Suprapubic skin (tissue), 4 donors: Measurements from ENCODE around the gene SLC5A3. TPM values are rescaled to one million over a fixed set of nuclear protein-coding genes. Genes with fewer than 3 reads are reported as not detected.

Source experiments
- DNase-seq, 2 donors: peaks; one replicate each; pipeline ENCODE4 v3.0.0-alpha.2; 2019; ENCODE audit warnings: low spot score in 2 of 2
- H3K27ac ChIP-seq: fragments of 200-600 bp; sonication (generic); one replicate; pipeline ENCODE4 v1.5.1; 2019
- H3K27me3 ChIP-seq: fragments of 200-600 bp; sonication (generic); one replicate; pipeline ENCODE4 v1.5.1; 2019
- H3K36me3 ChIP-seq: fragments of 200-600 bp; sonication (generic); one replicate; pipeline ENCODE4 v1.5.1; 2019
- H3K4me1 ChIP-seq: fragments of 200-600 bp; sonication (generic); one replicate; pipeline ENCODE4 v1.5.1; 2019
- H3K4me3 ChIP-seq: fragments of 200-600 bp; sonication (generic); one replicate; pipeline ENCODE4 v1.5.1; 2019; ENCODE audit warnings: mild to moderate bottlenecking
- H3K9me3 ChIP-seq: fragments of 200-600 bp; sonication (generic); one replicate; pipeline ENCODE4 v1.5.1; 2019
- EP300 ChIP-seq: sonication (generic); formaldehyde crosslinking; IDR thresholded peaks from one replicate; pipeline ENCODE4 v1.6.1; 2017; ENCODE audit warnings: antibody characterized with exemption
- POLR2A ChIP-seq, 2 donors: fragments of 450-650 bp; IDR thresholded peaks; one replicate each; pipeline ENCODE4 v1.6.1; 2017; ENCODE audit warnings: antibody characterized with exemption in 2 of 2, mild to moderate bottlenecking in 2 of 2, moderate library complexity in 2 of 2
- POLR2AphosphoS5 ChIP-seq, 3 donors: sonication (generic); formaldehyde crosslinking; IDR thresholded peaks; one replicate each; pipeline ENCODE4 v1.6.1; 2017; ENCODE audit warnings: antibody characterized with exemption in 3 of 3
- WGBS: methylation state at CpG from one replicate; pipeline ENCODE4 v1.1.5; 2018; 5-methylcytosine and 5-hydroxymethylcytosine counted together
- total RNA-seq, 4 donors: library from RNA; depleted of rRNA; stranded (reverse); fragments of >200 nt; gene quantifications; one replicate each; pipeline ENCODE4 v1.1.0, GENCODE V29; 2016
- TF ChIP-seq, protein P1 (sequence below), 2 donors: fragments of 200-600 bp in 1 of 2; fragments of 450-650 bp in 1 of 2; sonication (generic) in 1 of 2; IDR thresholded peaks; one replicate each; pipeline ENCODE4 v1.5.1; 2016 to 2019; ENCODE audit warnings: antibody characterized with exemption in 2 of 2, mild to moderate bottlenecking in 1 of 2, moderate library complexity in 1 of 2

The SLC5A3 gene
- 10 to 100 TPM; 35.8 to 58.1 (median 48.5) TPM for total RNA-seq

- 0% methylated on average over 8 of the region's 104 CpGs for WGBS
- H3K27ac ChIP-seq: peak within 1 kb of the TSS; percentile 90
Observed at GRCh38 chr21:34073032-34073748, at the start of gene SLC5A3, which contains the start of gene MRPS6. TSS of gene SLC5A3 (plus strand) at chr21:34073578. CDS start at chr21:34095199, 21,621 bp downstream. TSS of gene MRPS6 (plus strand) at chr21:34073578. CDS start at chr21:34073701, 123 bp downstream.

GRCh38 chr21:34023691-34024373, 49.5 kb upstream of the SLC5A3 start:
- no peaks in the 10 kb centered on the region for H3K27me3 ChIP-seq
- 64% methylated on average over 8 of the region's 8 CpGs for WGBS
- no peak for TF ChIP-seq EP300
- TF ChIP-seq POLR2AphosphoS5 (IDR thresholded peaks at IDR 0.05): no peak
- DNase-seq: no peak
- no peaks in the 10 kb centered on the region for H3K9me3 ChIP-seq
- H3K36me3 ChIP-seq: no peaks in the 10 kb centered on the region
- H3K27ac ChIP-seq: no peak overlapping the region
- no peak overlapping the region for H3K4me3 ChIP-seq
- peaks cover 7% of the 10 kb centered on the region for H3K4me1 ChIP-seq

More at GRCh38 chr21:34073032-34073748, at the start of gene SLC5A3, which contains the start of gene MRPS6:
- Histone ChIP-seq H3K27me3 (no peaks in the 10 kb centered on the region), H3K9me3 (no peaks in the 10 kb centered on the region), H3K4me3 (peak within 1 kb of the TSS; percentile 73), H3K36me3 (no peaks in the 10 kb centered on the region), H3K4me1 (peaks cover 41% of the 10 kb centered on the region)
- TF ChIP-seq POLR2A (IDR thresholded peaks at IDR 0.05) (peak in 1 of 2 donors; percentile 69), POLR2AphosphoS5 (IDR thresholded peaks at IDR 0.05) (peak in 2 of 3 donors; percentile 47 to 89), EP300 (no peak)
- DNase-seq: peak; percentile 87 to 88

- no peaks in the 10 kb centered on the region for H3K27me3 ChIP-seq
- 98% methylated on average over 3 of the region's 3 CpGs for WGBS
- no peak for DNase-seq
- no peak overlapping the region for H3K4me3 ChIP-seq
- H3K36me3 ChIP-seq: no peaks in the 10 kb centered on the region
- H3K4me1 ChIP-seq: peaks cover 7% of the 10 kb centered on the region
- H3K27ac ChIP-seq: no peak overlapping the region
- TF ChIP-seq POLR2A (IDR thresholded peaks at IDR 0.05): no peak
- no peak for TF ChIP-seq EP300
- H3K9me3 ChIP-seq: no peaks in the 10 kb centered on the region
Observed at GRCh38 chr21:34024374-34024693, 49.0 kb upstream of the SLC5A3 start.

DNA sequence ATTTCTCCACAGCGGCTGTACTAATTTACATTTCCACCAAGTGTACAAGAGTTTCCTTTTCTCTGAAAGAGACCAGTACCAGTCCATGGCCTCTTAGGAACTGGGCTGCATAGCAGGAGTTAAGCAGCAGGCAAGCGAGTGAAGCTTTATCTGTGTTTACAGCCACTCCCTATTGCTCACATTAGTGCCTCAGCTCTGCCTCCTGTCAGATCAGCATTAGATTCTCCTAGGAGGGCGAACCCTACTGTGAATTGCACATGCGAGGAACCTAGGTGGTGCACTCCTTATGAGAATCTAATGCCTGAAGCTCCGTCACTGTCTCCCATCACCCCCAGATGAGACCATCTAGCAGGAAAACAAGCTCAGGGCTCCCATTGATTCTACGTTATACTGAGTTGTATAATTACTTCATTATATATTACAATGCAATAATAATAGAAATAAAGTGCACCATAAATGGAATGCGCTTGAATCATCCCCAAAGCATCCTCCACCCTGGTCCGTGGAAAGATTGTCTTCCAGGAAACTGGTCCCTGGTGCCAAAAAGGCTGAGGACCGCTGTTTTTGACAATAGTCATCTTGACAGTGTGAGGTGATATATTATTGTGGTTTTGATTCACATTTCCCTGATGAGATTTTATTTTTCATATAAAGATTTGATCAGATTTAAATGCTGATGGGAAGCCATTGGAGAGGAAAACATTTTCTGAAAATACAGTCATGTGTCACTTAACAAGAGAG, 45.5 kb upstream of the SLC5A3 start:
- no peak overlapping the region for H3K27ac ChIP-seq
- TF ChIP-seq POLR2A (IDR thresholded peaks at IDR 0.05) (no peak), EP300 (no peak), POLR2AphosphoS5 (IDR thresholded peaks at IDR 0.05) (no peak)
- TF ChIP-seq, protein P1, sequence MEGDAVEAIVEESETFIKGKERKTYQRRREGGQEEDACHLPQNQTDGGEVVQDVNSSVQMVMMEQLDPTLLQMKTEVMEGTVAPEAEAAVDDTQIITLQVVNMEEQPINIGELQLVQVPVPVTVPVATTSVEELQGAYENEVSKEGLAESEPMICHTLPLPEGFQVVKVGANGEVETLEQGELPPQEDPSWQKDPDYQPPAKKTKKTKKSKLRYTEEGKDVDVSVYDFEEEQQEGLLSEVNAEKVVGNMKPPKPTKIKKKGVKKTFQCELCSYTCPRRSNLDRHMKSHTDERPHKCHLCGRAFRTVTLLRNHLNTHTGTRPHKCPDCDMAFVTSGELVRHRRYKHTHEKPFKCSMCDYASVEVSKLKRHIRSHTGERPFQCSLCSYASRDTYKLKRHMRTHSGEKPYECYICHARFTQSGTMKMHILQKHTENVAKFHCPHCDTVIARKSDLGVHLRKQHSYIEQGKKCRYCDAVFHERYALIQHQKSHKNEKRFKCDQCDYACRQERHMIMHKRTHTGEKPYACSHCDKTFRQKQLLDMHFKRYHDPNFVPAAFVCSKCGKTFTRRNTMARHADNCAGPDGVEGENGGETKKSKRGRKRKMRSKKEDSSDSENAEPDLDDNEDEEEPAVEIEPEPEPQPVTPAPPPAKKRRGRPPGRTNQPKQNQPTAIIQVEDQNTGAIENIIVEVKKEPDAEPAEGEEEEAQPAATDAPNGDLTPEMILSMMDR (IDR thresholded peaks at IDR 0.05): no peak
- H3K36me3 ChIP-seq: no peaks in the 10 kb centered on the region
- WGBS: 82% methylated on average over 8 of the region's 9 CpGs
- no peak for DNase-seq
- H3K4me3 ChIP-seq: no peak overlapping the region
- H3K9me3 ChIP-seq: no peaks in the 10 kb centered on the region
- H3K4me1 ChIP-seq: peaks cover 8% of the 10 kb centered on the region
- no peaks in the 10 kb centered on the region for H3K27me3 ChIP-seq

DNA sequence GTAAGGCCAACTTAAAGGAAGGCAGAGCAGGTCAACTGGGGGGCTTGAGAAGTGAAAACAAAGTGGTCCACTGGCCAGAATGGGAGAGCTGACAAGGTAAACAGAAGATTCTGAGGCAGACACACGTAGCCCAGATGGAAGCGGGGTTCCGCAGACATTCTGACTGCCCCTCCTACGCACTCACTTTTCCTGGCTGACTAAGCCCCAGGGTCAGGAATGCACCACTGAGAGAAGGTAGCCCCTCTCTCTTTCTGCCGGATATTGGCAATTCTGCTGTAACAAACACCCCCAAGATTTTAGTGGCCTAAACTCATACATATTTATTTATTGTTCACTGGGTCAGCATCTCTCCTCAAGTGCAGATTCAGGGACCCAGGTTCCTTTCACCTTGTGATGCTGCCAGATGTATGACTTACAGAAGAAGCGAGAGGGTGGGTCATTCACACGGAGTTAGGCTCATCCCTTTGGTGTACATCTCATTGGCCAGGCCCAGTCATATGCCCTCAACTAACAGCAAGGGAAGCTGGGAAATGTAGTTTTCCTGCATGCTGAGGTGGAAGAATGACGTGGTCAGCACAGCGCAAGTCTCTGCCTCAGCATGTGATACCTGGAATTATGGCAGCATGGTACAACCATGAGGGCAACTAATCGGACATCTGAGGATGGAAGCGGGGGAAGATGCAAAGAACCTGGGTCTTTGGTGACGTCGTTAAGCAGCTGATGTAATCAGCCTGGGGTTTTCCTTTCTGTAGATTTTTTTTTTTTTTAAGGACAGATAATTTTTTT, 43.4 kb upstream of the SLC5A3 start:
- no peak overlapping the region for H3K27ac ChIP-seq

More for the DNA sequence above, 43.4 kb upstream of the SLC5A3 start:
- Histone ChIP-seq H3K27me3 (no peaks in the 10 kb centered on the region), H3K4me3 (no peak overlapping the region), H3K36me3 (no peaks in the 10 kb centered on the region), H3K4me1 (peaks cover 8% of the 10 kb centered on the region), H3K9me3 (no peaks in the 10 kb centered on the region)
- TF ChIP-seq POLR2A (IDR thresholded peaks at IDR 0.05) (no peak), EP300 (no peak), POLR2AphosphoS5 (IDR thresholded peaks at IDR 0.05) (no peak)
- TF ChIP-seq, protein P1 (IDR thresholded peaks at IDR 0.05): no peak
- no peak for DNase-seq
- WGBS: 46% methylated on average over 13 of the region's 13 CpGs
